Loucy (cell line): ENCODE results near the gene ATP8A1.

Experiments
- EZH2phosphoT487 ChIP-seq: fragments of 200-600 bp; IDR thresholded peaks from 2 replicates; pipeline ENCODE4 v1.6.1; 2018; ENCODE audit warnings: antibody characterized with exemption, mild to moderate bottlenecking, moderate library complexity, borderline replicate concordance
- TF ChIP-seq, protein P1 (sequence below): fragments of 200-600 bp; sonication (generic); conservative IDR thresholded peaks from 2 replicates; pipeline ENCODE4 v1.5.1; 2014; ENCODE audit warnings: mild to moderate bottlenecking, antibody characterized with exemption, low read length

- TF ChIP-seq, protein P1, sequence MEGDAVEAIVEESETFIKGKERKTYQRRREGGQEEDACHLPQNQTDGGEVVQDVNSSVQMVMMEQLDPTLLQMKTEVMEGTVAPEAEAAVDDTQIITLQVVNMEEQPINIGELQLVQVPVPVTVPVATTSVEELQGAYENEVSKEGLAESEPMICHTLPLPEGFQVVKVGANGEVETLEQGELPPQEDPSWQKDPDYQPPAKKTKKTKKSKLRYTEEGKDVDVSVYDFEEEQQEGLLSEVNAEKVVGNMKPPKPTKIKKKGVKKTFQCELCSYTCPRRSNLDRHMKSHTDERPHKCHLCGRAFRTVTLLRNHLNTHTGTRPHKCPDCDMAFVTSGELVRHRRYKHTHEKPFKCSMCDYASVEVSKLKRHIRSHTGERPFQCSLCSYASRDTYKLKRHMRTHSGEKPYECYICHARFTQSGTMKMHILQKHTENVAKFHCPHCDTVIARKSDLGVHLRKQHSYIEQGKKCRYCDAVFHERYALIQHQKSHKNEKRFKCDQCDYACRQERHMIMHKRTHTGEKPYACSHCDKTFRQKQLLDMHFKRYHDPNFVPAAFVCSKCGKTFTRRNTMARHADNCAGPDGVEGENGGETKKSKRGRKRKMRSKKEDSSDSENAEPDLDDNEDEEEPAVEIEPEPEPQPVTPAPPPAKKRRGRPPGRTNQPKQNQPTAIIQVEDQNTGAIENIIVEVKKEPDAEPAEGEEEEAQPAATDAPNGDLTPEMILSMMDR: no peak
- TF ChIP-seq EZH2phosphoT487: no peak
Measured at GRCh38 chr4:42671431-42672194, 14.7 kb upstream of the ATP8A1 start.
